LNCAP (cell line): ENCODE measurements around the gene PTPRN.
A peak's percentile ranks its signal among the peaks of the same experiment; 100 is the strongest.

Experiments used
- TF ChIP-seq, protein P1 (sequence below): fragments of 450-650 bp; IDR thresholded peaks from 2 replicates; pipeline ENCODE4 v1.5.1; 2017; ENCODE audit warnings: mild to moderate bottlenecking

The PTPRN gene

DNA sequence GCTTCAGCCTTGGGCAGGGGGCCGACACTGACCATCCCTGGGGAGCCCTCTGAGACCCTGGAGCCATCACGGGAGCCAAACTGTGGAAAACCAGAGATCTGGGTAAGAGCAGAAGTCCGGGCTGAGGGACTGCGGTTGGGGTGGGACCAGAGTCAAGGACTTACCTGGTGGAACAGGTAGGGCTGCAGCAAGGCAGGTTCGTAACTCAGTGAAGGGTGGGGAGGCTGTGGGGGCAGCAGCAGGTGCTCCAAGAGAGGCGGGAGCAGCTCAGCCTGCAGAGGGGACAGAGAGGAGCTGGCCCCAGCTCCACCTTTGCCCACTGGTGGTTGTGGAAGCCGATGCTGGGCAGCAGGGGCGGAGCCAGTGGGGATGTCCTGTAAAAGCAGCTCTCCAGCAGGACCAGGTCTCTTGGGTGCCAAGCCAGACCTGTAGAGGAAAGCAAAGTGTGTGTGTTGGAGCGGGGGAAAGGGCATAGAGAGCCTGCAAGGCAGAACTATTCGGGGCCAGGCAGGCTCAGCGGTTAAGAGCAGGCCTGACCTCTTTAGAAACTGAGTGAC is 6.7 kb downstream of the PTPRN start:
- TF ChIP-seq, protein P1, sequence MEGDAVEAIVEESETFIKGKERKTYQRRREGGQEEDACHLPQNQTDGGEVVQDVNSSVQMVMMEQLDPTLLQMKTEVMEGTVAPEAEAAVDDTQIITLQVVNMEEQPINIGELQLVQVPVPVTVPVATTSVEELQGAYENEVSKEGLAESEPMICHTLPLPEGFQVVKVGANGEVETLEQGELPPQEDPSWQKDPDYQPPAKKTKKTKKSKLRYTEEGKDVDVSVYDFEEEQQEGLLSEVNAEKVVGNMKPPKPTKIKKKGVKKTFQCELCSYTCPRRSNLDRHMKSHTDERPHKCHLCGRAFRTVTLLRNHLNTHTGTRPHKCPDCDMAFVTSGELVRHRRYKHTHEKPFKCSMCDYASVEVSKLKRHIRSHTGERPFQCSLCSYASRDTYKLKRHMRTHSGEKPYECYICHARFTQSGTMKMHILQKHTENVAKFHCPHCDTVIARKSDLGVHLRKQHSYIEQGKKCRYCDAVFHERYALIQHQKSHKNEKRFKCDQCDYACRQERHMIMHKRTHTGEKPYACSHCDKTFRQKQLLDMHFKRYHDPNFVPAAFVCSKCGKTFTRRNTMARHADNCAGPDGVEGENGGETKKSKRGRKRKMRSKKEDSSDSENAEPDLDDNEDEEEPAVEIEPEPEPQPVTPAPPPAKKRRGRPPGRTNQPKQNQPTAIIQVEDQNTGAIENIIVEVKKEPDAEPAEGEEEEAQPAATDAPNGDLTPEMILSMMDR: no peak

- TF ChIP-seq, protein P1: no peak
Measured at GRCh38 chr2:219300022-219300421, 9.2 kb downstream of the PTPRN start.

DNA sequence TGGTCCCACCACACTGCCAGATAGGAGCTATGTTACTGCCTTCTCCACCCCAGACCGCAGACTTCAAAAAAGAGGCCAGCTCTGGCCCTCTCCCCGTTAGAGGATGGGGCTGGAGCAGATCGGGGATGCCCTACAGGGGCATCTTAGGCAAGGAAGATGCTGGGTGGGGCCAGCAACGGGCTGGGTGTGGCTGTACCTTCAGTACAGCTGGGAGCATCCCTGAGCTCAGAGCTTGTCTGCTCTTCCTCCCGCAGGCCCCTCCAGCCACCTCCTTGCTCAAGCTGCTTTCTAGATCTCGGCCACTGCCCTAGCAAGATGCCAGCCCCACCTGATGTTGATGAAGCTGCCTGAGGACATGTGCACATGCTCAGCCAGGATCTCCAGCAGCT is 9.8 kb downstream of the PTPRN start:
- TF ChIP-seq, protein P1: no peak

GRCh38 chr2:219298759-219299371 is 10.3 kb downstream of the PTPRN start:
- TF ChIP-seq, protein P1: peak; percentile 93

GRCh38 chr2:219297766-219298456 is 11.3 kb downstream of the PTPRN start:
- TF ChIP-seq, protein P1: no peak

DNA sequence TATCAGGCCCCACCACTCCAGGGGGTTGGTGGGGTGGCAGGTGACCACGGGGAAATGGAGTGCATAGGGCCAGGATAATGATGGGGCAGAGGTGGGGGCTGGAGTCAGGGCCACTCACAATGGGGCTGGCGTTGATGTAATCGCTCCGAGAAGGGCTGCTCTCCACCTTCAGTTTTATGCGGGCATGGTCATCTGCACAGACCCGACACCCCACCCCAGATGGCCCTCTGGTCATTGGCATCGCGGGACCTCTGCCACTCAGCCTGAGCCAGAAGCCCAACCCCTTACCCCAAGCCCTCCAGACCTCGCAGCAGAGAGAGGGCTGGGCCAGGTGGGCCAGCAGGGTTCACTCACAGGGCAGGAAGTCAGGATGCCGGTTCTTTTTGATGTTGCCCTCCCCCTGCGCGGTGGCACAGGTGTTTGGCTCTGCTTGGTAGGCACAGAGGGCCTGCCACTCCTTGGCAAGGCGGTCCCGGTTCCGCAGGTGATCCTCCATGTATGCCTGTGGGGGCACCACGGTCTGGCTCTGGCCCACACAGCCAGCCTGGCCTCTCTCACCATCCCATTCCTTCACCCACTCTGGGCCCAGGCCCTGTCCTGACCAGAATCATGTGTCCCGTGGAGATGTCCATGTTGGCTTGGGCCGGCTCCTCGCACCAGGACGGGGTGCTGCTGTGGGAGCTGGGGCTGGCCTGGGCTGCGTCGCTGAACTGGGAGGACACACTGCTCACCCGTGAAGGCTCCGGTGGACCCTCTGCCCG is 12.4 kb downstream of the PTPRN start:
- TF ChIP-seq, protein P1: no peak

DNA sequence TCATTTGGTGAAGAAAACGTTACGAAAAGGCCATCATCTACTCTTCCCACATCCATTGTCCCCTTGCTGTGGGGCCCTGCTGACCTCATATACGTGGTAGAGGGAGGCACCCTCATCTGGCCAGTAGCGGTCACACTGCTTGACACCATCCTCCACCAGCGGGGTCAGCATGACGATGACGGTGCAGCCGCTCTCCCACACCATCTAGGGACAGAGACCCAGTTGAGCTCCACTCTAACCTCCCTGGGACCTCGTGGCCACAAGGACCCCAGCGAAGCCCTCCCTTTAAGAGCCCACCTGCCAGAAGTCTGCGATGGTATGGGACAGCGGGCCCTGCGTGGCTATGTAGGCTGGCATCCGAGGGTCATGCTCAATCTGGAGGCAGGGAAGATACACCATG is 13.1 kb downstream of the PTPRN start:
- TF ChIP-seq, protein P1: no peak
